Breast epithelium (tissue), 3 donors: ENCODE results near the gene STEAP4.

ENCODE experiments used
- CTCF ChIP-seq, 3 donors: fragments of 450-650 bp; IDR thresholded peaks; one replicate each; pipeline ENCODE4 v1.5.1; 2016 to 2017; ENCODE audit warnings: antibody characterized with exemption in 3 of 3, mild to moderate bottlenecking in 3 of 3, moderate library complexity in 3 of 3
- POLR2A ChIP-seq: fragments of 450-650 bp; IDR thresholded peaks from one replicate; pipeline ENCODE4 v1.6.1; 2016; ENCODE audit warnings: antibody characterized with exemption, mild to moderate bottlenecking, moderate library complexity

- TF ChIP-seq CTCF (IDR thresholded peaks at IDR 0.05) (no peak), POLR2A (no peak)
Observed at GRCh38 chr7:88324699-88325098, 18.0 kb upstream of the STEAP4 start.
